GM19238 (cell line): ENCODE results near the gene TMEM154.
A peak's percentile ranks its signal among the peaks of the same experiment; 100 is the strongest.

Experiments used
- DNase-seq: peaks from one replicate; pipeline ENCODE4 v3.0.0; 2011; ENCODE audit warnings: low spot score; ENCODE audit not compliant: insufficient read length

The TMEM154 gene

GRCh38 chr4:152679414-152680281, at the start of gene TMEM154:
TSS of gene TMEM154 (minus strand) at chr4:152679997. CDS start at chr4:152679933, 64 bp downstream.
- peak; percentile 67 for DNase-seq

- DNase-seq = no peak
These were observed 49.7 kb upstream of the TMEM154 start for GRCh38 chr4:152729466-152729865.

- no peak for DNase-seq
These were observed 48.5 kb upstream of the TMEM154 start for GRCh38 chr4:152728343-152728742.

- no peak for DNase-seq
These were observed 48.0 kb upstream of the TMEM154 start for GRCh38 chr4:152727784-152728183.

GRCh38 chr4:152724494-152724893, 44.7 kb upstream of the TMEM154 start:
- no peak for DNase-seq

GRCh38 chr4:152723236-152723635, 43.4 kb upstream of the TMEM154 start:
- DNase-seq = no peak

- no peak for DNase-seq
These were observed 40.2 kb upstream of the TMEM154 start for GRCh38 chr4:152719801-152720556.

GRCh38 chr4:152719291-152719690, 39.5 kb upstream of the TMEM154 start:
- DNase-seq = no peak

GRCh38 chr4:152715076-152715475, 35.3 kb upstream of the TMEM154 start:
- DNase-seq = no peak

GRCh38 chr4:152713951-152714705, 34.3 kb upstream of the TMEM154 start:
- no peak for DNase-seq

- no peak for DNase-seq
These were observed 30.1 kb upstream of the TMEM154 start for GRCh38 chr4:152709675-152710438.

GRCh38 chr4:152708796-152709195, 29.0 kb upstream of the TMEM154 start:
- no peak for DNase-seq

- no peak for DNase-seq
These were observed 28.6 kb upstream of the TMEM154 start for GRCh38 chr4:152708361-152708760.

GRCh38 chr4:152707632-152708031, 27.8 kb upstream of the TMEM154 start:
- DNase-seq = no peak

- DNase-seq = no peak
These were observed 26.1 kb upstream of the TMEM154 start for GRCh38 chr4:152705903-152706302.

GRCh38 chr4:152704788-152705187, 25.0 kb upstream of the TMEM154 start:
- no peak for DNase-seq

- no peak for DNase-seq
These were observed 20.4 kb upstream of the TMEM154 start for GRCh38 chr4:152700151-152700550.

- no peak for DNase-seq
These were observed 19.5 kb upstream of the TMEM154 start for GRCh38 chr4:152699313-152699712.

- DNase-seq = no peak
These were observed 18.3 kb upstream of the TMEM154 start for GRCh38 chr4:152698089-152698499.

- no peak for DNase-seq
These were observed 17.7 kb upstream of the TMEM154 start for GRCh38 chr4:152697284-152698088.
